HG03457 (cell line): ENCODE data around the gene VSTM2B.

Experiments used
- ATAC-seq: cut with Tn5 transposase; IDR thresholded peaks from one replicate; pipeline ENCODE4 v1.9.1; 2021; ENCODE audit warnings: moderate number of reproducible peaks; ENCODE audit not compliant: unreplicated experiment

Gene VSTM2B

DNA sequence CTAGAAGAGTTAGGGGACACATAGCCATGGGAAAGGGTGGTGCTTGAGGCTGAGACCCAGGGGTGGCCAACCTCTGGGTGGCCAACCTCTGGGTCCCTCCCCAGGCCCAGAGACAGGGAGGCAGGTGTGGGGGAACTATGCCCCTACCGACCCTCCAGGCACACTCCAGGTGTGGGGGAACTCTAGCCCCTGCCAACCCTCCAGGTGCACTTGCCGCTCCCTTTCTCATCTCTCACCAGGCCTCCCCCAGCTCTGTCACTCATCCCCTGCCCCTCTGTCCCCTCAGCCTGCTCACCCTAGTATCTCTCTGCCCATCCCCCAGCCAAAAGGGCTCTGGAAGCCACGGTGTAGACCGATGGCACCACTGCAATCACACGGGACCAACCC is 10.6 kb upstream of the VSTM2B start:
- ATAC-seq: no peak

DNA sequence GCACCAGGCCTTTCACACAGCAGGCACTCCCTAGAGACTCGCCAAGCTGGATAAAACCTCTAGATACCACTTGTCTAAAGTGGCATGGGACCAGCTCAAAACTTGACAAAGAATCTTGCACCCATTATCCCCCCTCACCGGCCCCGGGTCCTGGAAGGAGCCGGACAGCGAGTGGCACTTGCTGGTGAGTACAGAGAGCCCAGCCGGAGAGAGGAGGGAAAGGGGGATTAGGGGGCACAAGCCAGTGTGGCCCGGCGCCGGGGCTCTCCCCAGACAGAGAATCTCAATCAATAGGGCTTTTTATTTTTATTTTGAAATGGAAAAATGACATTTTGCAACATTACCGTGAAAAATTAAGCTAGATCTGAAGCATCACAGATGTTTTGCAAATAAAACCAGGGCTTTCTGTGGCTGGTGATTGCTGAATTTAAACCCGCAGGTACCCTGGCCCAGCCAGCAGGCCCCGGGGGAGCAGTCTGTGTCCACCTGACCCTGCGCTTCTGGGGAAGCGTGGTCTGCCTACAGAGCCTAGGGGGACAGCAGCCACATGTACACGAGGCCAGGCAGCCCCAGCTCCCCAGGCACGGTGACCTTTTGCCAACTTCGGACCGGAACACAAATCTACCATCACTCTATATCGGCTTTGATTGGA is 10.0 kb upstream of the VSTM2B start:
- no peak for ATAC-seq

DNA sequence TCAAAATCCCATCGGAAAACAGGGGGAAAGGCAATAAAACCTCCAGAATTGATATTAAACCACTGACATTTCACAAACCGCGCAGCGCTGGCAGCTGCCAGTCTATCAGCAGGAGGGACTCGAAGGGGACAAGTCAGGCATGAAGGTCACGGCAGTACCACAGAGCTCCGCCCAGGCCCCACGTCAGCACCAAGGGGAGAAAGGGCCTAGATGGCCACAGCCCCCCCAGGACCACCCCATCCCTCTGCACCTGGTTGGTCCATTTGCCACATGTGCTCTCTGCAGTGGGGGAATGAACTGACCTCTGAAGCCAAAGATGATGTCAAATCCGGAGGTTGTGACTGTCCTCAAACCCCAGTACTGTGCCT is 9.5 kb upstream of the VSTM2B start:
- no peak for ATAC-seq

DNA sequence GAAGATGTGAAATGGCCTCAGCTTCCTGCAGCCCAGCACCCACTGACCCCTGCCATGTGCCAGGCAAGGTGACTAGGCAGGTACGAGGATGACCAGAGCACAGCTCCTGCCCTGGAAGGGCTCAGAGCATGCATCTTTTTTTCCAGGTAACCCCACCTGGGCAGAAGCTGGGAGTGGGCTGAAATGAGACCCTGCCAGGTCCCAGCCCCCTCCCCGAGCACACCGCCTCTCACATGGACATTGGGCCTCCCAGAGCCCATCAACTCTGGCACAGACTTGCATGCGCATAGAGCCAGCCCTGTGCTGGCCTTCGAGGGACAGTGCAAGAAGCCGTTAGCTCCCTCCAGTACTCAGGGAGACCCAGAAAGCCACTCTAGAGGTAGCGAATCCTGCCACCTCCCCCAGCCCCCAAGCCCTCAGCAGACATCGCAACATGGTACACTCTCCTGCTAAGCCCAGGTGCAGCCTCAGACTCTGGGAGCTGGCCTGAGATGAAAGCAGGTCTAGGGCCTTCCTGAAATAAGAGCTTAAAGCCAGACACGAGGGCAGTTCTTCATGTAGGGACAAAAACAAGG is 8.9 kb upstream of the VSTM2B start:
- ATAC-seq: no peak

DNA sequence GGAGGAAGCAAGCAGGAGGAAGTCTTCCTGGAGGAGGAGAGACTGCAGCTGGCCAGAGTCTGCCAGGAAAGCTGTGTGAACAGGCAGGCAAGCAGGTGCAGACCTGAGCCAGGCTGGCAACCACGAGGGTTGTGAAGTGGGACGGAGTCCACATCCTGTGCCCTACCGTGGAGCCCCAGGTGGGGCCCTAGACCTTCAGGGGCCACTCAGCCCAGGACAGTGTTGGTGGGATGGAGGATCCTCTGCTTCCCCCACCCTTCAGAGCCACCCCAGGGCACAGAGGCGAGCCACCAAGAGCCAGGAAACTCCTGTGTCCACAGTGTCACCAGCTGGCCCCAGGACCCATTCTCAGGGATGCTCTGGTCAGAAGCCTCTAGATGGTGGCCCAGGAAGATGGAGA is 8.4 kb upstream of the VSTM2B start:
- no peak for ATAC-seq

DNA sequence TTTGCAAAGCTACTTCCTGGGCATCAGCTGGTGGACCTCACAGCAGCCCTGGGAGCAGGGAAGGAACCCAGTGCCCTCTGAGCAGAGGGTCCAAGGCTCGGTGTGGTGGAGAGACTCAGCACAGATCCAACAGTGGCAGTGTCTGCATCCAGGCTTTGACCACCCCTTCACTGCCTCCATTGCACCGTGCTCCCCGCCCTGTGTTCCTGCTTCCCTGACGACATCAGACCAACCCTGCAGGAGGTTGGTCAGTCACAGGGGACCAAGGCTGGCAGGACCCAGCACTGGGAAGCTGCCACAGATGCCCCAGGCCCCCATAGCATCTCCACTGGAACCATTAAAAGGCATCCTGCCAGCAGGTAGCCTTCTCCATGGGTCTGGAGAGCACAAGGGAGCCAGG is 7.8 kb upstream of the VSTM2B start:
- no peak for ATAC-seq

DNA sequence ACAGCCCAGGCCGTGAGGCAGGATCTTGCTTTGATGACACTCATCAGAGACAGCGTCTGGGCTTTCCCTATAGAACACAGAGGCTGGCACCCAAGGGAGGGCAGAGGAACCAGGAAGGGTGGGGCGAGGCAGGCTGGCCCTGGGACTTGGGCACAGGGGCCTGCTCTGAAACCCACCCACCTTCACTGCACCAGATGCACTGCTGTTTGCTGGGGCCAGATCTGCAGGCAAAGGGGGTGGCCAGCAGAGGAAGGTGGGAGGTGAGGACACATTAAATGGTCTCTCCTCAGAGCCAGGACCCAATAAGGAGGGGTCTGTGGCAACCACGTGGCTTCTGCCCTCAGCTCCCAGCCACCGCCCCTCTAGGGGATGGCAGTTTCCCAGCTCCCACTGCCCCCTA is 6.6 kb upstream of the VSTM2B start:
- no peak for ATAC-seq

DNA sequence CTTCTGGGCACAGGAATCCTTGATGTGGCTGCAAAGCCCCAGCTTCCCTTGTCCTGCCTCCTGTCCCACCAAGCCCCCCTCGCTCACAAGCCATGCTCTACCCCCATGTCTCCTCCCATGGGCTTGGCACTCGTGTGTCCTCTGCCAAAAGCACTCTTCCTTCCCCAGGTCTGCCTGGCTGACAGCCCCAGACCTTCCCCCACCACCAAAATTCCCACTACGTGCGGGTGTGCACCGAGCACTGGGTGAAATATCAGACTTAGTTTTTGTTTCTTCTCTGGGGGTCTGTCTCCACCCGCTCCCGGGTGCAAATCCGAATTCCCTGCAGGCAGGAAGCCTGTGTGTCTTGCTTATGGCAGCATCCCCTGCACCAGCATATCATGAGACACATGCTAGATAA is 5.9 kb upstream of the VSTM2B start:
- no peak for ATAC-seq

DNA sequence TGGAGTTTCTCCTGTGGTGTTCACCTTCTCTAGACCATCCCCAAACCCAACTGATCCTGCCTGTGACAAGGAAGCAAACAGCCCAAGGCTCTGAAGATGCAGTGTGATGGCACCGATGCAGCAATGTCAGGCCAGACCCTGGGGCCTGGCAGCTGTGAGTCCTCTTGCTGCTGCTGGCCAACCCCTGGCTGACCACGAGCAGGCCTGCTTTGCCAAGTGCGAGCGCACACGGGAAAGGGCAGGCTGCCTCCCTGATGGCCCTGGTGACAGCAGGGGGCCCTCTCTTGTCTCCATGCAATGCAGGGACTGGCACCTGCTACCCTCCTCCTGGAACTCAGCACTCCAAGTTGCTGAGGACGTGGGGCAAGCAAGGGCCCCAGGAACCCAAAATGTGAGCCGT is 5.4 kb upstream of the VSTM2B start:
- no peak for ATAC-seq

DNA sequence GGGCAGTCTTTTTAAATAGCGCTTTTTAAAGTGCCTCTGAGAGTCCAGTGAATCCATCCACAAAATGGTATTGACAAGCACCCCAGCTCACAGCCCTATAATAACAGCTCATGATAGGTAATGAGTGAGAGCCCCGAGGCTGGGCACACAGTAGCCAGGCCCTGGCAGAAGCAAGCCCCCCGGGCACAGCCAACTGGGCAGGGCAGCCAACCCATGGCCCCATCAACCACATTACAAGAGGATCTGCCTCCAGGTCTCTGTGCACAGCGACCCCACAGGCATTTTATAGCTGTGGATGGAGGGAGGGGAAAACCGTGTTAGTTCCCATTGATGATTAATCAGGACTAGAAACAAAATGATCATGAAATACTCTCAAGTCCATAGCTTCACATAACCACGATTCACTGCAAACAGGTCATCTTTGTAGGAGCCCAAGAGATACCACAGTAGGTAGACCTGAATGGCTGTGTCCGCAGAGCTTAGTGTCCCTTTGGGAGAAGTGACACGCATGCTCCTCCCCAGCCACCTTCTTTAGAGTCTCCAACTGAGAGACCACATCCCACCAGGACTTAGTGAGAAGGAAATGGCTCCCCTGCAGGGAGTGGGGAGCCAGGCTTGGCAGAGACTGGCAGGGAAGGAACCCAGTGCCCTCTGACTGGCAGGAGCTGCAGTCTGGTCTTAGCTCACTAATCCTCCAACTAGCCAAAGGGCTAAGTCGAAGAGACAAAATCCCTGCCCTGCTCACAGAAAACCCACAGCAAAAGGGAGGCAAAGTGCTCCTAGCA is 4.3 kb upstream of the VSTM2B start:
- ATAC-seq: no peak

DNA sequence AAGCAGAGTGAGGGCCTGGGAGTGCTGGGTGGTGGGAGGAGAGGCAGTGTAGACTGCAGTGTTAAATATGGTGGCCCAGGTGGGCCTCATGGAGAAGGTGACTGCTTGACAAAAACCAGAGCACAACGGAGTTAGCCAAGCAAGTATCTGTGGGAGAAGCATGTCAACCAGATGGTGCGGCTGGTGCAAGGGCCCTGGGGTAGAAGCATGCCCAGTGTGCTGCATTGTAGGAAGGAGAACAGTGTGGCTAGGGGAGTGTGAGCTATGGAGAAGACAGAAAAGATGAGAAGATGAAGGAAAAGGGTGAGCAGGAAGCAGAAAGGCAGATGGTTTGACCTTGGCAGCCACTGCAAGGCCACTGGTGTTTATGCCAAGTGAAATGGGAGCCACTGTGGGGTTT is 2.2 kb upstream of the VSTM2B start:
- ATAC-seq: no peak

DNA sequence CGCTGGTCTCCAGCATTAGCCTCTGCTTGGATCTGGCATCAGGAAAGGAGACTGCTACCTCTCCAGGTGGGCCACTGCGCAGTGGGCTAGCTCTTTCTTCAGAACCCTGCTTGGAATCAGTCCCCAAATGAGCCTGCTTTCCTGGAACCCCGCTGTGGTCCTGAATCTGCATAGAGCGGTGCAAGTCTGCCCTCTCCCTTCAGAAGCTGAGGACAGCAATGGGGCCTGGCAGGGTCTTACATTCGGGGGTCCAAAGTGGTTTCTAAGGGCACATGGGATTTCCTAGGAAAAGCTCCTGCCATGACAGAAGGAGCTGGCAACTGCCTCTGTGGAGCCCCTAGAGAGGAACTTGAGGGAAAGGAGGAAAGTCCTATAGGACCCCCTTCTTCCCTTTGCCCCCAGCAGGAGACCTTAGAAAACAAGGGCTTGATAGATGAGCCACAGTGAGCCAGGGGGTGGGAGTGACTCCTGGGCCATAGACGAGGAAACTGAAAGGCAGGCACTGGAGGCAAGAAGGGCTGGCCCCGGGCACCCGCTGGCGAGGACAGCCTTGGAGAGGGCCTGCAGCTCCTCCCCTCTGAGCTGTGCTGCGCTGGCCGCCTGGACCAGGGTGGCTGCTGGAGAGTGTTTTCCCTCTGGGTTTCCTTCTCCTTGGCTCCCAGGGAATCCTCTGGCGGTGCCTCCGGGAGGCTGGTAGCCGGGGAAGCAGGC is 1.4 kb upstream of the VSTM2B start:
- no peak for ATAC-seq

DNA sequence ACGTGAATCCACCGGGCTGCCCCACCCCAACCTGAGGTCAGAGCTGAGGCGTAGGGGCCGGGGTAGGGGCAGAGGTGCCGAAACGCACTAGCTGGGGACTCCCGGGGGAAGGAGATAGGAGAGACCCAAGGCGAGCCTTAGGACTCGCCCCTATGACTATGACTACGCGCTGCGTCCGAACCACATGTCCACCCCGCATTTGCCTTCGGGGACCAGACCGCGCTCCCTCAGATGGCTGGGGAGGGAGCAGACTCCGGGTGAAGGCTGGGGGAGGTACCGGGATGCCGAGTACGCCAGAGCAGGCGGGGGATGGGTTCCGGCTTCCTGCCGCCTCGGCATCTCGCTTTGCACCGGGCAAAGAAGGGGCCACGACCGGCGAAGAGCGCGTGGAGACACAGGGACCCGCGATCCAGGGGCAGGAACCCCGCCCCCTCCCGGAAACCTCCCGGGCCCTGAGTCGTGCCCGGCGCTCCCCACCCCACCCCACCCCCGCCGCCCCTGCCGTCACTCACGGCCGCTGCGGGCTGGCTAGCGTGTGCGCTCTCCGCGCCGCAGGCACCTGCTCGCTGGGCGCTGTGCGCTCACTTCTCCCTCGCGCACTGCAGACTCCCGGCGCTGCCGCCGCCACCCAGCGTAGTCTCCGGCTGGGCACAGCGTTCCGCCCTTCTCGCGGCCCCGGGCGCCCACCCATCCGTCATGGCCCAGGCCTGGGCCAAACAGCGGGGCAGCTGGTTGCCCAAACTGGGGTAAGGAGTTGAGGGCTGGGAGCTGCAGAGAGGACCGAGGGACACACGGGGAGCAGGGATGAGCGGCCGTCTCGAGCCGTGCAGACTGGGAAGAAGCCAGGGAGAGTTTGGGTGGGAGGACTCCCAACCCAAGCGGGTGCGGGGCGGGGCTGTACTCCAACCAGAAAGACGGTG is 622 bp upstream of the VSTM2B start:
- no peak for ATAC-seq

DNA sequence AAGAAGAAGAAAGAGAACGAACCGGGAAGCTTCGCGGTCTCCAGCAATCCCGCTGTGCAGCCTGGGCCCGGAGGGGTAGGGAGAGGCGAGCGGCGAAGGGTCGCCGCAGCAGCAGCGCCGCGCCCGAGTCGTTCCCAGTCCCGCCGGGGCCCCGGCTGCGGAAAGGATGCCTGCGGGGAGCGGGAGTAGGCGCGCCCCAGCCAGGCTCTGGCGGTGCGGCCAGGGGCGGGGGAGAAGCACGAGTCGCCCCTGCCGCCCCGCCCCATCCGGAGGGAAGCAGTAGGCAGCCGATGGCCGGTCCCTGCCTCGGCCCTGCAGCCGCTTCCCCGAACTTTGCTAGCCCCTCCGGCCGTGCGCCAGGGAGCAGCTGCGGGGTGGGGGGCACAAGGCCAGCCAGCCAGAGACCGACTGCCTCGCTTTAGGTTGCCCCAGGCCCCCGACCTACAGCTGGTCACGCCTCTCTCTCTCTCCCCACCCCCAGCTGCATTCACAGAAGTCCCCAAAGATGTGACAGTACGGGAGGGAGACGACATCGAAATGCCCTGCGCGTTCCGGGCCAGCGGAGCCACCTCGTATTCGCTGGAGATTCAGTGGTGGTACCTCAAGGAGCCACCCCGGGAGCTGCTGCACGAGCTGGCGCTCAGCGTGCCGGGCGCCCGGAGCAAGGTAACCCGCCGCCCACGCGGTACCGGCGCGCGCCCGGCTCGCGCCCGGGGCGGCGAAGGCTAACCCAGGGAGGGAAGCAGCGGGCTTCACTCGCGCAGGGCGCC is 1.1 kb downstream of the VSTM2B start:
- ATAC-seq: no peak

DNA sequence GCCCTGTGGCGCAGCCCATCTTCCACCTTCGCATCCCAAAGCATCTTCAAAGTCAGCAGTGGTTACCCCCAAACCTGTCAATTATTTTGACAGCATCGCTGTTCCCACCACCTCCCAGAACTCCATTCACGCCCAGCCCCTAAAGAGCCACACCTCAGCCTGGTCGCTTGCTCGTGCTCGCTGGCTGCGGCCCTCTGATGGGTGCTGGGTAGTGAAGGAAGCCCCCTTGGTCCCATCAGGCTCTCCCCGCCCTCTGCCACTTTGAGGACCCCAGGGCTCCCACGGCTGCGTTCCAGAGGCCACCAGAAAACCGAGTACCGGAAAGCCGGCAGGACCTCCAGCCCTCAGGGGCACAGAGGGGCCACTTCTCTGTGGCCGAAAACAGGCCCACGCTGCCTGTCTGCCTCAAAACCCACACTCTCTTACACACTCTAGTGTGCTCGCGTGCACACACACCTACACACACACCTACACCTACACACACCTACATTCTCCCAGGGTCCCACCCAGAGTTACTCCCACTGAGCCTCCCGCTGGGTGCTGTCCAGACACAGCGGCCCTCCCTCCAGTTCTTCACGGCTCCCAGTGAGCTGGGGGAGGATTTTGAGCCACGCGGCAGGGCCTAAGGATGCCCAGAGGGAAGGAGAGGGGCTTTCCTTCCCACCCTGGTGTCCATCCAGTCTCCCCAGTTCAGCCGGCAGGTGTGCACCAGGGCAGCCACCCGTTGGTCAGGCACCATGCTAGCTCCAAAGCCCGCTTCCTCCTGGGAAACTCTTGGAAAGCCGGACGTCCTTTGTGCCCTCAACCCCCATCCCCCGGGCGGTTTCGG is 1.9 kb downstream of the VSTM2B start:
- ATAC-seq: no peak

DNA sequence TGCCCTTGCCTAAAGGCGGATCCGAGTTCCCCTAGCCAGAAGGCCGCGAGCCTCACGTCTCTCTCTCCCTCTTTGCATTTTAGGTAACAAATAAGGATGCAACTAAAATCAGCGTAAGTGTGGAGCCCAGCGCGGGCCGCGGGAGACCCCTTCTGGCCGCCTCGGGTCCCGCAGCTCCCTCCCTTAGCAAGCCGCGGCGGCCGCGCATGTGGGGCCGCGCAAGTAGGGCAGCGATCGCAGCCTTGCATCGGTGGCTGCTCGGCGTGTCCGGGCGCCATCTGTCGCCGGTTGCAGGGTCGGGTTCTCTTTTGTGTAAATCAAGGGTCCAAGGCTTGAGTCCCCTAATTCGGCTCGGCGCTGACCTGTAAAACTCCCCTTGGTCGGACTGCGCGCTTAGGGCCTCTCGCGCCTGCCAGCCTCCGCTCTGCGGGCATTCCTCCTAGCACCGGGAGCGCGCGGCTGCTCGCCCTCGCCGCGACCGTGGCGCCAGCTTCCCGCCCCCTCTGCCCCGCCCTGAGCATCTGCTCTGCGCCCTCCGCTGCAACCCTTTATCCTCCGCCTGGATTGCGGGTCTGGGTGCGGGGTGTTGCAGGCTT is 2.7 kb downstream of the VSTM2B start:
- no peak for ATAC-seq

DNA sequence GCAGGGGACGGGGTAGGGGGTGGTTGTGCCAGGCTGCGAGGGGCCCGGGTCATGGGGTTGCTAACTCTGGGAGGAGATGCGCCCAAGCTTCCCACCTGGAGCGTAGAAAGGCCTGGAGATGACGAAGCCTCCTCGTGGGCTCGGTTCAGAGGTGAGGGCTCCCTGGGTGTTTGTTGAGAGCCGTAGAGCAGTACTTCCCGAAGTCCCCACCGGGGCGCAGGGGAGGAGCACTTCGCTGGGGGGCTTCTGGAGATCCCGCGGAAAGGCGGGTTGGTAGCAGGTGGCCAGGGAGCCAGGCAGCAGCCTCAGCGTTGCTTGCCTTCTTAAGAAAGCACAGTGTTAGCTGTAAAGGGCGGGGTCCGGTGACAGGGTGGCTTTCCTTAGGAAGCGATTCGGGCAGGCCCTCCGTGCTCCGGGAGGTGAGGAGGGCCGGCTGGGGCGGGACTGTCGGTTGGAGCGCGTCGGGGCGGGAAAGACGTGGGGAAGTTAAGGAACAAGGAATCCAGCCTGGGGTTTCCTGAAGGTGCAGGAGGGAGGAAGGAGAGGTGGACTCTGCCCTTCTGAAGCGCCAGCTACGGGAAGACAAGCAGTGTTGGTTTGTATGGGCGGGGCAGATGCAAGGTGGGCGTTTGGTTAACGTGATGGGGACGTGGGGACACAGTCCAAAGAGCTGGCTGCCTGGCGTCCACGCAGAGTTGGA is 3.3 kb downstream of the VSTM2B start:
- no peak for ATAC-seq
